Measurements from ENCODE around the gene STMN1.
A peak's percentile ranks its signal among the peaks of the same experiment; 100 is the strongest.

Gene STMN1

GRCh38 chr1:25890239-25891034 lies 15.8 kb downstream of the STMN1 start:
- no peak for DNase-seq

- peak; percentile 17 for DNase-seq
Observed at GRCh38 chr1:25889470-25889869, 16.7 kb downstream of the STMN1 start.

- no peak for DNase-seq
Observed at GRCh38 chr1:25888426-25888987, 17.7 kb downstream of the STMN1 start.

GRCh38 chr1:25885602-25886001 lies 20.6 kb downstream of the STMN1 start:
- DNase-seq, result no peak

GRCh38 chr1:25881266-25881665 lies 25.0 kb downstream of the STMN1 start:
- no peak for DNase-seq

- DNase-seq, result no peak
Observed at GRCh38 chr1:25880518-25880917, 25.7 kb downstream of the STMN1 start.

GRCh38 chr1:25879675-25880074 lies 26.5 kb downstream of the STMN1 start:
- DNase-seq, result no peak

GRCh38 chr1:25878690-25879089 lies 27.5 kb downstream of the STMN1 start:
- no peak for DNase-seq

GRCh38 chr1:25877155-25877554 lies 29.1 kb downstream of the STMN1 start:
- DNase-seq, result no peak

GRCh38 chr1:25876693-25877077 lies 29.5 kb downstream of the STMN1 start:
- no peak for DNase-seq

GRCh38 chr1:25875856-25876692 lies 30.1 kb downstream of the STMN1 start:
- DNase-seq, result no peak

GRCh38 chr1:25875154-25875855 lies 30.9 kb downstream of the STMN1 start, which contains the start of gene PAQR7:
Gene PAQR7, minus strand, starts transcription at chr1:25875708. Its CDS starts 11,869 bp downstream, at chr1:25863839.
- DNase-seq, result peak; percentile 47

- DNase-seq, result no peak
Observed at GRCh38 chr1:25874635-25875153, 31.5 kb downstream of the STMN1 start.

GRCh38 chr1:25874209-25874608 lies 32.0 kb downstream of the STMN1 start:
- DNase-seq, result no peak

- no peak for DNase-seq
Observed at GRCh38 chr1:25873120-25873519, 33.1 kb downstream of the STMN1 start.

- DNase-seq, result no peak
Observed at GRCh38 chr1:25872713-25873112, 33.5 kb downstream of the STMN1 start.

GRCh38 chr1:25871704-25872494 lies 34.3 kb downstream of the STMN1 start:
- DNase-seq, result no peak

- DNase-seq, result no peak
Observed at GRCh38 chr1:25871086-25871703, 35.0 kb downstream of the STMN1 start.

GRCh38 chr1:25870614-25871013 lies 35.6 kb downstream of the STMN1 start:
- no peak for DNase-seq

GRCh38 chr1:25869909-25870606 lies 36.2 kb downstream of the STMN1 start:
- no peak for DNase-seq
